ENCODE results near the gene FAM174B. TPM values are rescaled to one million over a fixed set of nuclear protein-coding genes. Genes with fewer than 3 reads are reported as not detected.

Gene FAM174B
- total and polyA plus RNA-seq, 8 donors, result 14.6 to 54.0 (median 31.0) TPM

GRCh38 chr15:92656089-92656488 is 514 bp upstream of the FAM174B start:
- no peak for DNase-seq
- intact Hi-C loops (cut with DNase I; ENCODE audit: low total_unique reads), result no loop called here
- peaks cover 0 to 6% (median 0%) of the 10 kb centered on the region in 4 donors for H3K36me3 ChIP-seq
- peak overlapping the region; percentile 84 to 95 (median 89) for H3K27ac ChIP-seq
- TF ChIP-seq EP300 (IDR thresholded peaks at IDR 0.05) (no peak), POLR2A (IDR thresholded peaks at IDR 0.05) (no peak), POLR2AphosphoS5 (IDR thresholded peaks at IDR 0.05) (no peak)
- TF ChIP-seq, protein P1, sequence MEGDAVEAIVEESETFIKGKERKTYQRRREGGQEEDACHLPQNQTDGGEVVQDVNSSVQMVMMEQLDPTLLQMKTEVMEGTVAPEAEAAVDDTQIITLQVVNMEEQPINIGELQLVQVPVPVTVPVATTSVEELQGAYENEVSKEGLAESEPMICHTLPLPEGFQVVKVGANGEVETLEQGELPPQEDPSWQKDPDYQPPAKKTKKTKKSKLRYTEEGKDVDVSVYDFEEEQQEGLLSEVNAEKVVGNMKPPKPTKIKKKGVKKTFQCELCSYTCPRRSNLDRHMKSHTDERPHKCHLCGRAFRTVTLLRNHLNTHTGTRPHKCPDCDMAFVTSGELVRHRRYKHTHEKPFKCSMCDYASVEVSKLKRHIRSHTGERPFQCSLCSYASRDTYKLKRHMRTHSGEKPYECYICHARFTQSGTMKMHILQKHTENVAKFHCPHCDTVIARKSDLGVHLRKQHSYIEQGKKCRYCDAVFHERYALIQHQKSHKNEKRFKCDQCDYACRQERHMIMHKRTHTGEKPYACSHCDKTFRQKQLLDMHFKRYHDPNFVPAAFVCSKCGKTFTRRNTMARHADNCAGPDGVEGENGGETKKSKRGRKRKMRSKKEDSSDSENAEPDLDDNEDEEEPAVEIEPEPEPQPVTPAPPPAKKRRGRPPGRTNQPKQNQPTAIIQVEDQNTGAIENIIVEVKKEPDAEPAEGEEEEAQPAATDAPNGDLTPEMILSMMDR (IDR thresholded peaks at IDR 0.05), result no peak
- peaks cover 0 to 12% (median 8%) of the 10 kb centered on the region in 3 donors for H3K27me3 ChIP-seq
- no peaks in the 10 kb centered on the region for H3K9me3 ChIP-seq
- peaks cover 19 to 56% (median 38%) of the 10 kb centered on the region in 4 donors for H3K4me1 ChIP-seq
- H3K4me3 ChIP-seq, result peak overlapping the region; percentile 63 to 69 (median 67)
- 69 to 82% (median 80%) methylated on average over 6 of the region's 6 CpGs for WGBS, 5 donors

DNA sequence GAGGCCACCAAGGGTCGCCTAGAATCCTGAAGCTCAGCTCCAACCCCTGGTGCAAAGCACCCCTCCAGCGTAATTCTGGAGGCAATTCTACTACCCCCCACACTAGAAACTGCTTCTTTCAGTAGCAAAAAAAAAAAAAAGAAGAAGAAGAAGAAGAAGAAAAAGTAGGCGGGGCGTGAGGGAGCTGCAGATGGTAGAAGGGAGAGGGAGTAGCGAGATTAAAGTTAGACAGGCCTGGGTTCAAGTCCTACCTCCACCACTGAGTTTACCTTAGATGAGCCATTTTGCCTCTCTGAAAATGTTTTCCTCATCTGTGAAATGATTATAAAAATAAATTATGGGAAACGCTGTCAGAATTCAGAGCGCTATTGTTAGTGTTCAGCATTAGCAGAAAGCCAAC is 913 bp downstream of the FAM174B start:
- peak overlapping the region; percentile 63 to 69 (median 67) for H3K4me3 ChIP-seq

GRCh38 chr15:92653836-92654539 is 1.6 kb downstream of the FAM174B start:
- intact Hi-C loops (cut with DNase I; ENCODE audit: low total_unique reads), result no loop called here
- peaks cover 0 to 6% (median 0%) of the 10 kb centered on the region in 4 donors for H3K36me3 ChIP-seq
- H3K4me1 ChIP-seq, result peaks cover 27 to 75% (median 54%) of the 10 kb centered on the region in 4 donors
- TF ChIP-seq EP300 (IDR thresholded peaks at IDR 0.05) (no peak), POLR2AphosphoS5 (IDR thresholded peaks at IDR 0.05) (peak; percentile 42 to 89 (median 84)), POLR2A (IDR thresholded peaks at IDR 0.05) (peak in 1 of 4 donors; percentile 40)
- TF ChIP-seq, protein P1 (IDR thresholded peaks at IDR 0.05), result peak in 1 of 7 experiments; percentile 10
- H3K4me3 ChIP-seq, result peak overlapping the region; percentile 63 to 69 (median 67)
- H3K9me3 ChIP-seq, result no peaks in the 10 kb centered on the region
- 37 to 49% (median 38%) methylated on average over 7 of the region's 7 CpGs for WGBS, 5 donors
- peak overlapping the region; percentile 84 to 95 (median 89) for H3K27ac ChIP-seq
- peaks cover 0 to 12% (median 8%) of the 10 kb centered on the region in 3 donors for H3K27me3 ChIP-seq
- DNase-seq, result peak; percentile 80 to 92

More for the DNA sequence above, 913 bp downstream of the FAM174B start:
- intact Hi-C loops (cut with DNase I; ENCODE audit: low total_unique reads), result no loop called here
- Histone ChIP-seq H3K27me3 (peaks cover 0 to 12% (median 8%) of the 10 kb centered on the region in 3 donors), H3K36me3 (peaks cover 0 to 6% (median 0%) of the 10 kb centered on the region in 4 donors), H3K27ac (peak overlapping the region; percentile 84 to 95 (median 89)), H3K4me1 (peaks cover 25 to 69% (median 50%) of the 10 kb centered on the region in 4 donors), H3K9me3 (no peaks in the 10 kb centered on the region)
- TF ChIP-seq EP300 (IDR thresholded peaks at IDR 0.05), result no peak
- TF ChIP-seq, protein P1 (IDR thresholded peaks at IDR 0.05), result no peak
- TF ChIP-seq POLR2A (IDR thresholded peaks at IDR 0.05), result no peak
- TF ChIP-seq POLR2AphosphoS5 (IDR thresholded peaks at IDR 0.05), result no peak
- WGBS, 5 donors, result 12 to 45% (median 35%) methylated on average over 7 of the region's 7 CpGs
- DNase-seq, result no peak

- Histone ChIP-seq H3K27ac (peak overlapping the region; percentile 84 to 95 (median 89)), H3K27me3 (peaks cover 0 to 12% (median 8%) of the 10 kb centered on the region in 3 donors), H3K9me3 (no peaks in the 10 kb centered on the region), H3K36me3 (peaks cover 0 to 6% (median 0%) of the 10 kb centered on the region in 4 donors), H3K4me1 (peaks cover 30 to 82% (median 60%) of the 10 kb centered on the region in 4 donors), H3K4me3 (peak overlapping the region; percentile 14 to 69 (median 67))
- intact Hi-C loops (cut with DNase I; ENCODE audit: low total_unique reads), result no loop called here
- 60 to 86% (median 63%) methylated on average over 5 of the region's 5 CpGs for WGBS, 5 donors
- no peak for DNase-seq
- no peak for TF ChIP-seq EP300 (IDR thresholded peaks at IDR 0.05)
- TF ChIP-seq, protein P1 (IDR thresholded peaks at IDR 0.05), result no peak
- TF ChIP-seq POLR2AphosphoS5 (IDR thresholded peaks at IDR 0.05), result no peak
Observed at GRCh38 chr15:92653366-92653765, 2.2 kb downstream of the FAM174B start.

All from stomach (tissue), 9 donors.